K562 (cell line): ENCODE measurements around the gene CCR2. TPM values are rescaled to one million over a fixed set of nuclear protein-coding genes. Genes with fewer than 3 reads are reported as not detected.

Source experiments
- BCLAF1 ChIP-seq, 2 experiments: fragments of 450-650 bp in 1 of 2; IDR thresholded peaks; 2 replicates each; pipeline ENCODE4 v1.6.1; 2011 to 2017; ENCODE audit warnings: low read depth in 2 of 2, antibody characterized with exemption in 1 of 2, borderline replicate concordance in 1 of 2, low read length in 1 of 2, mild to moderate bottlenecking in 1 of 2, mixed read lengths in 1 of 2; ENCODE audit not compliant: control insufficient read depth in 1 of 2
- BRD4 ChIP-seq: fragments of 200-600 bp; sonication (generic); IDR thresholded peaks from 2 replicates; pipeline ENCODE4 v1.6.1; 2017; ENCODE audit warnings: inconsistent platforms
- GTF2A2 ChIP-seq: IDR thresholded peaks from 2 replicates; pipeline ENCODE4 v1.6.1; 2016; ENCODE audit warnings: mild to moderate bottlenecking, missing genetic modification characterization, missing compliant biosample characterization
- MEF2A ChIP-seq: IDR thresholded peaks from 2 replicates; pipeline ENCODE4 v1.6.1; 2011; ENCODE audit warnings: low read depth, mild to moderate bottlenecking, low read length, moderate library complexity; ENCODE audit not compliant: control insufficient read depth
- NFE2L1 ChIP-seq: fragments of 450-650 bp; IDR thresholded peaks from 2 replicates; pipeline ENCODE4 v1.6.1; 2016; ENCODE audit warnings: missing genetic modification characterization, low read depth, mild to moderate bottlenecking, missing compliant biosample characterization, moderate library complexity, borderline replicate concordance
- PRDM10 ChIP-seq: fragments of 450-650 bp; IDR thresholded peaks from 2 replicates; pipeline ENCODE4 v1.6.1; 2018; ENCODE audit not compliant: partially characterized antibody
- RNF2 ChIP-seq: sonication (generic); IDR thresholded peaks from 2 replicates; pipeline ENCODE4 v1.6.1; 2016
- SMARCA4 ChIP-seq: fragments of 450-650 bp; IDR thresholded peaks from 2 replicates; pipeline ENCODE4 v1.6.1; 2016
- STAG1 ChIP-seq: sonication (generic); formaldehyde crosslinking; IDR thresholded peaks from 2 replicates; pipeline ENCODE4 v1.5.0; 2020; ENCODE audit warnings: missing genetic modification reagents, borderline replicate concordance
- TFE3 ChIP-seq: fragments of 450-650 bp; formaldehyde crosslinking; IDR thresholded peaks from 2 replicates; pipeline ENCODE4 v1.4.0; 2020; ENCODE audit warnings: mild to moderate bottlenecking, mixed read lengths
- ZNF253 ChIP-seq: fragments of 250-450 bp; sonication (Bioruptor Pico); conservative IDR thresholded peaks from 2 replicates; pipeline ENCODE4 v1.6.1; 2021; ENCODE audit warnings: mild to moderate bottlenecking
- ZNF316 ChIP-seq: fragments of 450-650 bp; IDR thresholded peaks from 2 replicates; pipeline ENCODE4 v1.6.1; 2016
- ZNF592 ChIP-seq: fragments of 450-650 bp; IDR thresholded peaks from 2 replicates; pipeline ENCODE4 v1.6.1; 2017; ENCODE audit warnings: antibody characterized with exemption, mild to moderate bottlenecking
- ZNF668 ChIP-seq: fragments of 250-450 bp; sonication (Bioruptor Pico); IDR thresholded peaks from 2 replicates; pipeline ENCODE4 v1.8.0; 2022; ENCODE audit warnings: mild to moderate bottlenecking, inconsistent platforms
- polyA plus RNA-seq, 8 experiments: library from polyadenylated mRNA; depleted of rRNA in 4 of 8; stranded (reverse) in 5 of 8; unstranded in 3 of 8; fragments of >200 nt; fragmentation: Nextera tagmentation in 2 of 8; fragmentation: Illumina TruSeq in 1 of 8; extraction: Ambion mirVana in 2 of 8; extraction: Trizol in 1 of 8; gene quantifications; 2 replicates each; pipeline versions ENCODE4 v1.2.1 to v1.2.3, GENCODE V29; 2011 to 2014; ENCODE audit warnings: inconsistent platforms in 1 of 8, missing spikeins in 1 of 8
- total RNA-seq, 7 experiments: library from RNA; depleted of rRNA in 6 of 7; stranded (reverse); fragments of >200 nt in 6 of 7; fragmentation: Illumina TruSeq in 2 of 7; extraction: Trizol in 2 of 7; gene quantifications; 2 replicates each; pipeline versions ENCODE4 v1.2.1 to v1.2.3, GENCODE V29; 2011 to 2021; ENCODE audit warnings: low replicate concordance in 1 of 7

CCR2 gene
- total and polyA plus RNA-seq, 9 of the 15 experiments (the other 6 are each of a cell fraction or from before 2014, with no cell fraction given), result not detected

- TF ChIP-seq PRDM10, result peak; percentile 30
- no peak for TF ChIP-seq NFE2L1 (tag)
- TF ChIP-seq RNF2, result peak; percentile 92
- TF ChIP-seq GTF2A2 (tag), result peak; percentile 77; the same call in 1 of the 2 replicates
- TF ChIP-seq ZNF253 (CRISPR knock-in tag), result no peak
- peak; percentile 94 for TF ChIP-seq BRD4
- TF ChIP-seq TFE3 (CRISPR knock-in tag), result peak; percentile 9; the same call in 1 of the 2 replicates
- TF ChIP-seq BCLAF1 (IDR thresholded peaks at IDR 0.05; ENCODE audit: borderline replicate concordance in 1 of 2, control insufficient read depth in 1 of 2, low read depth in 2 of 2, low read length in 1 of 2), result no peak
- TF ChIP-seq SMARCA4, result peak; percentile 96
- no peak for TF ChIP-seq STAG1 (CRISPR knock-in tag)
- TF ChIP-seq ZNF592, result peak; percentile 99
- peak; percentile 83; the same call in 1 of the 2 replicates for TF ChIP-seq ZNF668 (CRISPR knock-in tag)
- no peak for TF ChIP-seq ZNF316
- TF ChIP-seq MEF2A, result no peak
These were observed 53.1 kb downstream of the CCR2 start, which contains the start of the genes CCR5AS and CCRL2 (continued) for GRCh38 chr3:46406788-46407611.
